Sciatic nerve (tissue), 2 donors: Measurements from ENCODE around the gene ELOVL7. TPM values are rescaled to one million over a fixed set of nuclear protein-coding genes. Genes with fewer than 3 reads are reported as not detected.
"Not testable (repeated sequence)": the region's sequence is repeated elsewhere in the genome, so short reads cannot be mapped to it uniquely, and the experiment has no call there.

Experiments used
- ATAC-seq: fragments of 200-7000 bp; cut with Tn5 transposase; one replicate; pipeline ENCODE4 v1.9.1; 2020; ENCODE audit warnings: mild to moderate bottlenecking, moderate library complexity
- DNase-seq: peaks from one replicate; pipeline ENCODE4 v3.0.0-alpha.2; 2020; ENCODE audit warnings: low spot score
- intact Hi-C: fragments of 100-400 bp; cut with DNase I; formaldehyde crosslinking; loops from one replicate; pipeline ENCODE4 v1.14.2; 2022
- total RNA-seq: library from RNA; stranded (reverse); fragmentation: NEBNext Ultra II Directional; extraction: Animal tissue kit (Norgen Biotek cat#: 25700); gene quantifications from one replicate; pipeline ENCODE4 v1.2.1, GENCODE V29; 2021
- donor health status: DM: no; HTN: no; CAD: no.
- donor health status: DM: no; HTN: no; CAD: no.

The ELOVL7 gene
- total RNA-seq, 1 donor from 2014 or later, result 32.1 TPM

DNA sequence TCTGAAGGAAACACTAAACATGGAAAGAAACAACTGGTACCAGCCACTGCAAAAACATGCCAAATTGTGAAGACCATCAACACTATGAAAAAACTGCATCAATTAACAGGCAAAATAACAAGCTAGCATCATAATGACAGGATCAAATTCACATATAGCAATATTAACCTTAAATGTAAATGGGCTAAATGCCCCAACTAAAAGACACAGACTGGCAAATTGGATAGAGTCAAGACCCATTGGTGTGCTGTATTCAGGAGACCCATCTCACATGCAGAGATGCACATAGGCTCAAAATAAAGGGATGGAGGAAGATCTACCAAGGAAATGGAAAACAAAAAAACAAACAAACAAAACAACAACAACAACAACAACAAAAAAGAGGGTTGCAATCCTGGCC is 113.2 kb downstream of the ELOVL7 start:
- intact Hi-C loops, result not testable (repeated sequence)

GRCh38 chr5:60727033-60727679 is 116.9 kb downstream of the ELOVL7 start:
- DNase-seq (no peak), ATAC-seq (no peak)
- intact Hi-C loops, result no loop called here

More for the DNA sequence above, 113.2 kb downstream of the ELOVL7 start:
- ATAC-seq, DNase-seq: not testable (repeated sequence)

DNA sequence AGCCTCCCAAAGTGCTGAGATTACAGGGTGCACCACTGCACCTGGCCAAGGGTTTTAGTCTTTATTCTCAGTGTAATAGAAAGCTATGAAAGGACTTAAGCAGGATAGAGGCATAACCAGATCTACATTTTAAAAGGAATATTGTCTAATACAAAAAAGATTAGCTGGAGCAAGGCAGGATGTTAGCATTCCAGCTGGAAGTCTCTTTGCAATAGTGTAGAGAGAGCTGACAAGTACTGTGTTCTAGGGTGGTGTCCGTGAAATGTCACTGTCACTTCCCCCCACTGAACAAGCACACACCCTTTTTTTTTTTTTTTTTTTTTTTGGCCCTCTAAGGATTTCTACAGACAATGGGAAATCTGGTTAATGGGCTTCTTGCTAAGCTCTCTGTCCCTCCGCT is 119.9 kb downstream of the ELOVL7 start:
- DNase-seq (no peak), ATAC-seq (no peak)
- intact Hi-C loops, result no loop called here

DNA sequence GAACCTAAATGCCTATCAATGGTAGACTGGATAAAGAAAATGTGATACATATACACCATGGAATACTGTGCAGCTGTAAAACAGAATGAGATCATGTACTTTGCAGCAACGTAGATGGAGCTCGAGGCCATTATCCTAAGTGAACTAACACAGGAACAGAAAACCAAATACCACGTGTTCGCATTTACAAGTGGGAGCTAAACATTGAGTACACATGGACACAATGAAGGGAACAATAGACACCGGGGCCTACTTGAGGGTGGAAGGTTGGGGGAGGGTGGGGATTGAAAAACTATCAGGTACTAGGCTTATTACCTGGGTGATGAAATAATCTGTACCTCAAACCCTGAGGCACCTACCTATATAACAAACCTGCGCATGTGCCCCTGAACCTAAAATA is 121.7 kb downstream of the ELOVL7 start:
- no peak for ATAC-seq

GRCh38 chr5:60719329-60719728 is 124.7 kb downstream of the ELOVL7 start:
- ATAC-seq (no peak), DNase-seq (no peak)
- intact Hi-C loops, result no loop called here

More for the DNA sequence above, 121.7 kb downstream of the ELOVL7 start:
- no peak for DNase-seq
- intact Hi-C loops, result no loop called here

- DNase-seq, result no peak
- ATAC-seq, result no peak
- intact Hi-C loops, result no loop called here
Observed at GRCh38 chr5:60718166-60718892, 125.7 kb downstream of the ELOVL7 start.

DNA sequence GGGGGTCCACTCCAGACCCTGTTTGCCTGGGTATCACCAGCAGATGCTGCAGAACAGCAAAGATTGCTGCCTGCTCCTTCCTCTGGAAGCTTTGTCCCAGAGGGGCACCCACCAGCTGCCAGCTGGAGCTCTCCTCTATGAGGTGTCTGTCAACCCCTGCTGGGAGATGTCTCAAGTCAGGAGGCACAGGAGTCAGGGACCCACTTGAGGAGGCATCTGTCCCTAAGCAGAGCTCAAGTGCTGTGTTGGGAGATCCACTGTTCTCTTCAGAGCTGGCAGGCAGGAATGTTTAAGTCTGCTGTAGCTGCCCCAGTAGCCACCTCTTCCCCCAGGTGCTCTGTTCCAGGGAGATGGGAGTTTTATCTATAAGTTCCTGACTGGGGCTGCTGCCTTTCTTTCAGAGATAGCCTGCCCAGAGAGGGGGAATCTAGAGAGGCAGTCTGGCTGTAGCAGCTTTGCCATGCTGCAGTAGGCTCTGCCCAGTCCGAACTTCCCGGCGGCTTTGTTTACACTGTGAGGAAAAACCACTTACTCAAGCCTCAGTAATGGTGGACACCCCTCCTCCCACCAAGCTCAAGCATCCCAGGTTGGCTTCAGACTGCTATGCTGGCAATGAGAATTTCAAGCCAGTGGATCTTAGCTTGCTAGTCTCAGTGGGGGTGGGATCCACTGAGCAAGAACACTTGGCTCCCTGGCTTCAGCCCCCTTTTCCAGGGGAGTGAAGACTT is 128.7 kb downstream of the ELOVL7 start:
- ATAC-seq, intact Hi-C loops, DNase-seq: not testable (repeated sequence)

GRCh38 chr5:60712950-60713349 is 131.1 kb downstream of the ELOVL7 start:
- no peak for ATAC-seq
- intact Hi-C loops, result no loop called here
- DNase-seq, result no peak

DNA sequence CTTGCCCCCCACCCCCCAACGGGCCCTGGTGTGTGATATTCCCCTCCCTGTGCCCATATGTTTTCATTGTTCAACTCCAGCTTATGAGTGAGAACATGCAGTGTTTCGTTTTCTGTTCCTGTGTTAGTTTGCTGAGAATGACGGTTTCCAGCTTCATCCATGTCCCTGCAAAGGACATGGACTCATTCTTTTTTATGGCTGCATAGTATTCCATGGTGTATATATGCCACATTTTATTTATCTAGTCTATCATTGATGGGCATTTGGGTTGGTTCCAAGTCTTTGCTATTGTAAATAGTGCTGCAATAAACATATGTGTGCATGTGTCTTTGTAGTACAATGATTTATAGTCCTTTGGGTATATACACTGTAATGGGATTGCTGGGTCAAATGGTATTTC is 132.2 kb downstream of the ELOVL7 start:
- DNase-seq, ATAC-seq, intact Hi-C loops: not testable (repeated sequence)

- no peak for ATAC-seq
- intact Hi-C loops, result no loop called here
- DNase-seq, result no peak
Observed at GRCh38 chr5:60710362-60710761, 133.7 kb downstream of the ELOVL7 start.

GRCh38 chr5:60705144-60705543 is 138.9 kb downstream of the ELOVL7 start:
- no peak for ATAC-seq
- no peak for DNase-seq
- intact Hi-C loops, result no loop called here

DNA sequence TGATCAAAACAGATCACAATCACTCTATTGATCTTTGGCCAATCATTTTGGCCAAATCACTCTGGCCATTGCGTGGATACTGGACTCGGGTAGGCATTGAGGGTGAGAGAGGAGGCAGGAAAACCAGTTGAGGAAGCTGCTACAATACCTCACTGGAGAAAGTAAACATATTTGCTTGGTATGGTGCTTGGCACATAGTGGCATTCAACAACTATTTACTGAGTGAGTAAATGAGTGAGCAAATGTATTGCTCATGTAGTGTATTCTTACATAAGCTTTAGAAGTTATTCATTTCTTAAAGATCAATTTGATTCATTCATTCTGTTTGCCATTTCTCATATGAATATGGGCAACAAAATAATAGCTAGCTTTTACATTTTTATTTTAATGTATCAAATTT is 140.1 kb downstream of the ELOVL7 start:
- no peak for ATAC-seq

More for the DNA sequence above, 140.1 kb downstream of the ELOVL7 start:
- intact Hi-C loops, result no loop called here
- DNase-seq, result no peak

Other genes with a start within 250 kb of the ELOVL7 start
- gene DEPDC1B, start 144.1 kb downstream of the ELOVL7 start, total RNA-seq, result 9.8 TPM
- gene ERCC8, start 100.8 kb upstream of the ELOVL7 start, total RNA-seq, result 11.9 TPM
- gene NDUFAF2, start 100.9 kb upstream of the ELOVL7 start, total RNA-seq, result 27.0 TPM